HepG2 (cell line): Measurements from ENCODE around the gene MRPL30. TPM values are rescaled to one million over a fixed set of nuclear protein-coding genes. Genes with fewer than 3 reads are reported as not detected.

Source experiments
- HMG20A ChIP-seq: IDR thresholded peaks from 2 replicates; pipeline ENCODE4 v1.6.1; 2016; ENCODE audit warnings: borderline replicate concordance
- MTF2 ChIP-seq: sonication (generic); formaldehyde crosslinking; IDR thresholded peaks from 2 replicates; pipeline ENCODE4 v1.5.0; 2020; ENCODE audit warnings: missing genetic modification reagents, borderline replicate concordance
- RBAK ChIP-seq: sonication (generic); formaldehyde crosslinking; IDR thresholded peaks from 2 replicates; pipeline ENCODE4 v1.5.1; 2020; ENCODE audit warnings: mild to moderate bottlenecking, missing genetic modification reagents
- RORA ChIP-seq: sonication (generic); formaldehyde crosslinking; IDR thresholded peaks from 2 replicates; pipeline ENCODE4 v1.5.0; 2020; ENCODE audit warnings: mild to moderate bottlenecking, missing genetic modification reagents, moderate library complexity
- SP2 ChIP-seq: sonication (generic); formaldehyde crosslinking; IDR thresholded peaks from 2 replicates; pipeline ENCODE4 v1.5.1; 2020; ENCODE audit warnings: mild to moderate bottlenecking, missing genetic modification reagents
- SPEN ChIP-seq: sonication (generic); formaldehyde crosslinking; IDR thresholded peaks from 2 replicates; pipeline ENCODE4 v1.5.1; 2020; ENCODE audit warnings: low read depth, mild to moderate bottlenecking, missing genetic modification reagents
- SRSF1 ChIP-seq: fragments of 200-400 bp; formaldehyde crosslinking; optimal IDR thresholded peaks from 2 replicates; pipeline ENCODE3; 2017; ENCODE audit warnings: mild to moderate bottlenecking, low read depth, low read length, moderate library complexity
- ZFP36L1 ChIP-seq: sonication (generic); formaldehyde crosslinking; IDR thresholded peaks from 2 replicates; pipeline ENCODE4 v1.8.0; 2022; ENCODE audit warnings: mild to moderate bottlenecking, missing genetic modification reagents, moderate library complexity
- polyA plus RNA-seq, 8 experiments: library from polyadenylated mRNA; depleted of rRNA in 3 of 8; stranded (reverse) in 7 of 8; unstranded in 1 of 8; fragments of >200 nt; fragmentation: Illumina TruSeq in 4 of 8; extraction: Trizol in 4 of 8; gene quantifications; 2 replicates each; pipeline versions ENCODE4 v1.2.1 to v1.2.3, GENCODE V29; 2011 to 2016; ENCODE audit warnings: low read depth in 4 of 8, missing spikeins in 1 of 8, mixed read lengths in 1 of 8; ENCODE audit not compliant: insufficient read depth in 1 of 8
- total RNA-seq, 5 experiments: library from RNA; depleted of rRNA; stranded (reverse); fragments of >200 nt; fragmentation: Illumina TruSeq; extraction: Trizol; gene quantifications; 2 replicates each; pipeline ENCODE4 v1.2.3, GENCODE V29; 2016; ENCODE audit warnings: low read depth in 1 of 5
- TF ChIP-seq, protein P1 (sequence below): IDR thresholded peaks from 2 replicates; pipeline ENCODE4 v1.6.1; 2016
- TF ChIP-seq, protein P2 (sequence below): IDR thresholded peaks from 2 replicates; pipeline ENCODE4 v1.6.1; 2016; ENCODE audit warnings: mild to moderate bottlenecking
- TF ChIP-seq, protein P3 (sequence below): sonication (generic); formaldehyde crosslinking; IDR thresholded peaks from 2 replicates; pipeline ENCODE4 v1.4.0; 2020; ENCODE audit warnings: mild to moderate bottlenecking, missing genetic modification reagents
- TF ChIP-seq, protein P4 (sequence below): IDR thresholded peaks from 2 replicates; pipeline ENCODE4 v1.6.1; 2016; ENCODE audit warnings: low read depth, control low read depth

Gene MRPL30
- total and polyA plus RNA-seq, 2 of the 13 experiments (the other 11 are each of a cell fraction or from before 2014, with no cell fraction given) = 30.2 to 75.3 TPM

DNA sequence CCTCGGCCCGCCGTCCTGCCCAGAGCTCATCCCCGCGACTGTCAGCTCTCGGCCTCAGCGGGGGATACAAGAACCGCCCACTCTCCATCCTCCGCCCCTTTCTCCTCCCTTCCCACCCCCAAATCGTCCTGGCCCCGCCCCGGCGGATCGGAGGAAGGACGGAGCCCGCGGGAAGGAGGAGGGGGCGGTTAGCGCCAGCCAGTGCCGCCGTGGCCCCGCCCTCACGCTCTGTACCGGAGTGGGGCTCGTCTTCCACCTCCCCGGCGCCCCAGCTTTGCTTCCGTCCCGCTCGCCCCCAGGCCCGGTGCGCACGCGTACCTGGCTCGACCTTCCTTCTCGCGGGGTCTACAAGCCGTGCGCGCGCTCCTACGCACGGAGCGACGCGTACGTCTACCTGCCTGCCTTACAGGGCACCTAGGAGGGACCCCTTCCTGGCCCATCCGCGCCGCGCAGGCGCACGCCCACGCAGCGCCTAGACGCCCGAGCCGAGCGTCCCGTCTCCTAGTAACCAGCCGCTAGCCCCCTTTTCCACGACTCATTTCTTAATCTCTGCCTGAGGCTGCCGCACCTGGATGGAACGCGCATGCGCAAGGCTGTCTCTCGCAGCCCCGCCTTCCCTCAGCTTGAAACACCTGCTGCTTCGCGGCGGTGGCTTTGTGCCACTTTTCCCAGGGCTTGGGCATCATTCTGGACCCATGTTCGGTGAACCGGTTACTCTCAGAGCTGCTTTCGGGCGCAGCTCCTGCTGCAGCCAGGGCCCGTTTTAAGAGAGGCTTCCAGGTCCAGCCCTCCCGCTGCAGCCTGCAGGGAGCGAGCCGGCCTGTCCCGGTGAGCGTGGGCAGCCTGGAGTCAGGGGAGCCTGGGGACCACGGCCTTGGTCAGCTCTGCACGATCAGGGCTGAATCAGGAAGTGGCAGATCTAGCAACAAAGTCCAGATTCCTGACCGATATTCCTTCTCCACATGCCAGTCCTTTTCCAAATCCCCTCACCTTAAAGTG lies 39.6 kb upstream of the MRPL30 start, which contains the start of gene C2orf15 (continued):
- TF ChIP-seq, protein P1, sequence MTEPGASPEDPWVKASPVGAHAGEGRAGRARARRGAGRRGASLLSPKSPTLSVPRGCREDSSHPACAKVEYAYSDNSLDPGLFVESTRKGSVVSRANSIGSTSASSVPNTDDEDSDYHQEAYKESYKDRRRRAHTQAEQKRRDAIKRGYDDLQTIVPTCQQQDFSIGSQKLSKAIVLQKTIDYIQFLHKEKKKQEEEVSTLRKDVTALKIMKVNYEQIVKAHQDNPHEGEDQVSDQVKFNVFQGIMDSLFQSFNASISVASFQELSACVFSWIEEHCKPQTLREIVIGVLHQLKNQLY (CRISPR knock-in tag) = 0 out of 2 replicates have a peak, but pooled peaks have one; percentile 31
- TF ChIP-seq SP2 (CRISPR knock-in tag) (no peak), HMG20A (CRISPR knock-in tag) (no peak), MTF2 (peak; percentile 87; the same call in 1 of the 2 replicates), ZFP36L1 (CRISPR knock-in tag) (peak; percentile 95), RORA (no peak), SPEN (CRISPR knock-in tag) (peak; percentile 87), RBAK (CRISPR knock-in tag) (peak; percentile 34; the same call in 1 of the 2 replicates), SRSF1 (peak; percentile 68)
- TF ChIP-seq, protein P2, sequence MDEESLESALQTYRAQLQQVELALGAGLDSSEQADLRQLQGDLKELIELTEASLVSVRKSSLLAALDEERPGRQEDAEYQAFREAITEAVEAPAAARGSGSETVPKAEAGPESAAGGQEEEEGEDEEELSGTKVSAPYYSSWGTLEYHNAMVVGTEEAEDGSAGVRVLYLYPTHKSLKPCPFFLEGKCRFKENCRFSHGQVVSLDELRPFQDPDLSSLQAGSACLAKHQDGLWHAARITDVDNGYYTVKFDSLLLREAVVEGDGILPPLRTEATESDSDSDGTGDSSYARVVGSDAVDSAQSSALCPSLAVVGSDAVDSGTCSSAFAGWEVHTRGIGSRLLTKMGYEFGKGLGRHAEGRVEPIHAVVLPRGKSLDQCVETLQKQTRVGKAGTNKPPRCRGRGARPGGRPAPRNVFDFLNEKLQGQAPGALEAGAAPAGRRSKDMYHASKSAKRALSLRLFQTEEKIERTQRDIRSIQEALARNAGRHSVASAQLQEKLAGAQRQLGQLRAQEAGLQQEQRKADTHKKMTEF (CRISPR knock-in tag) = peak; percentile 83; the same call in 1 of the 2 replicates
- TF ChIP-seq, protein P3, sequence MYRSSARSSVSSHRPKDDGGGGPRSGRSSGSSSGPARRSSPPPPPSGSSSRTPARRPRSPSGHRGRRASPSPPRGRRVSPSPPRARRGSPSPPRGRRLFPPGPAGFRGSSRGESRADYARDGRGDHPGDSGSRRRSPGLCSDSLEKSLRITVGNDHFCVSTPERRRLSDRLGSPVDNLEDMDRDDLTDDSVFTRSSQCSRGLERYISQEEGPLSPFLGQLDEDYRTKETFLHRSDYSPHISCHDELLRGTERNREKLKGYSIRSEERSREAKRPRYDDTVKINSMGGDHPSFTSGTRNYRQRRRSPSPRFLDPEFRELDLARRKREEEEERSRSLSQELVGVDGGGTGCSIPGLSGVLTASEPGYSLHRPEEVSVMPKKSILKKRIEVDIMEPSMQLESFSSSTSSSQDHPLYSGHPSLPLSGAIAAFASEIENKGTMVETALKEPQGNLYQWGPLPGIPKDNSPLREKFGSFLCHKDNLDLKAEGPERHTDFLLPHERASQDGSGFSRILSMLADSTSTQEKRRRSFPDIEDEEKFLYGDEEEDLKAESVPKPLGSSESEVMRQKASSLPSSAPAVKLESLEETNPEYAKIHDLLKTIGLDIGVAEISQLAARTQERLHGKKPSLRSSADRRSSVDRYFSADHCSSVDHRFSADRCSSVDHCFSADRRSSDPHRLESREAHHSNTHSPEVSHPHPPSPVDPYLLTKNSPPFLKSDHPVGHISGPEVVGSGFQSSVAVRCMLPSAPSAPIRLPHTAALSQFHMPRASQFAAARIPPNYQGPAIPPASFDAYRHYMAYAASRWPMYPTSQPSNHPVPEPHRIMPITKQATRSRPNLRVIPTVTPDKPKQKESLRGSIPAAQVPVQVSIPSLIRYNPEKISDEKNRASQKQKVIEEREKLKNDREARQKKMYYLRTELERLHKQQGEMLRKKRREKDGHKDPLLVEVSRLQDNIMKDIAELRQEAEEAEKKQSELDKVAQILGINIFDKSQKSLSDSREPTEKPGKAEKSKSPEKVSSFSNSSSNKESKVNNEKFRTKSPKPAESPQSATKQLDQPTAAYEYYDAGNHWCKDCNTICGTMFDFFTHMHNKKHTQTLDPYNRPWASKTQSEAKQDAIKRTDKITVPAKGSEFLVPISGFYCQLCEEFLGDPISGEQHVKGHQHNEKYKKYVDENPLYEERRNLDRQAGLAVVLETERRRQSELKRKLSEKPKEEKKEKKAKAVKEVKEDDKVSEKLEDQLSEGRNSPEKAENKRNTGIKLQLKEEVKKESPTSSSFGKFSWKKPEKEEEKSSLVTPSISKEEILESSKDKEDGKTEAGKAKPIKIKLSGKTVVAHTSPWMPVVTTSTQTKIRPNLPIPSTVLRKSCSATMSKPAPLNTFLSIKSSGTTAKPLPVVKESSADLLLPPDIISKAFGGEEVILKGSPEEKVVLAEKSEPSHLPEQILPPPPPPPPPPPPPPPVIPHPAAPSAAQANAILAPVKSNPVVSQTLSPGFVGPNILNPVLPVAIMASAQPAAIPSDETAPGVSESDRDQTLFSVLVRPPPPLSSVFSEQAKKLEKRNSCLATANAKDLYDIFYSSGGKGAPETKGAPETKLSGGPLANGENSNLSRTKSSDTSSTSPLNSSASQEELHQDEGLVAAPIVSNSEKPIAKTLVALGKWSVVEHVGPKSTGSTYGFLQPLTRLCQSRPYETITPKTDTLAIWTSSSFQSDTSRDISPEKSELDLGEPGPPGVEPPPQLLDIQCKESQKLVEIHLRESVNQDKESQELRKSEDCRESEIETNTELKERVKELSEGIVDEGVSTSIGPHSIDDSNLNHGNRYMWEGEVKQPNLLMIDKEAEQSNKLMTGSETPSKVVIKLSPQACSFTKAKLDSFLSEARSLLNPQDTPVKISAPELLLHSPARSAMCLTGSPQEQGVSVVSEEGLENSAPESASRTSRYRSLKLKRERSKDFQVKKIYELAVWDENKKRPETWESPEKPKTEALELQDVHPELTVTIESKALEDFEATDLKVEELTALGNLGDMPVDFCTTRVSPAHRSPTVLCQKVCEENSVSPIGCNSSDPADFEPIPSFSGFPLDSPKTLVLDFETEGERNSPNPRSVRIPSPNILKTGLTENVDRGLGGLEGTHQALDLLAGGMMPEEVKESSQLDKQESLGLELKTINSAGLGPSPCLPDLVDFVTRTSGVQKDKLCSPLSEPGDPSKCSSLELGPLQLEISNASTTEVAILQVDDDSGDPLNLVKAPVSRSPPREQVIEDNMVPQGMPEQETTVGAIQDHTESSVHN (CRISPR knock-in tag) = no peak
- TF ChIP-seq, protein P4, sequence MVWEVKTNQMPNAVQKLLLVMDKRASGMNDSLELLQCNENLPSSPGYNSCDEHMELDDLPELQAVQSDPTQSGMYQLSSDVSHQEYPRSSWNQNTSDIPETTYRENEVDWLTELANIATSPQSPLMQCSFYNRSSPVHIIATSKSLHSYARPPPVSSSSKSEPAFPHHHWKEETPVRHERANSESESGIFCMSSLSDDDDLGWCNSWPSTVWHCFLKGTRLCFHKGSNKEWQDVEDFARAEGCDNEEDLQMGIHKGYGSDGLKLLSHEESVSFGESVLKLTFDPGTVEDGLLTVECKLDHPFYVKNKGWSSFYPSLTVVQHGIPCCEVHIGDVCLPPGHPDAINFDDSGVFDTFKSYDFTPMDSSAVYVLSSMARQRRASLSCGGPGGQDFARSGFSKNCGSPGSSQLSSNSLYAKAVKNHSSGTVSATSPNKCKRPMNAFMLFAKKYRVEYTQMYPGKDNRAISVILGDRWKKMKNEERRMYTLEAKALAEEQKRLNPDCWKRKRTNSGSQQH (CRISPR knock-in tag) = 0 out of 2 replicates have a peak, but pooled peaks have one; percentile 26
